Measurements from ENCODE around the gene POU5F1.
A peak's percentile ranks its signal among the peaks of the same experiment; 100 is the strongest.
"Not testable (repeated sequence)": the region's sequence is repeated elsewhere in the genome, so short reads cannot be mapped to it uniquely, and the experiment has no call there.

The POU5F1 gene

DNA sequence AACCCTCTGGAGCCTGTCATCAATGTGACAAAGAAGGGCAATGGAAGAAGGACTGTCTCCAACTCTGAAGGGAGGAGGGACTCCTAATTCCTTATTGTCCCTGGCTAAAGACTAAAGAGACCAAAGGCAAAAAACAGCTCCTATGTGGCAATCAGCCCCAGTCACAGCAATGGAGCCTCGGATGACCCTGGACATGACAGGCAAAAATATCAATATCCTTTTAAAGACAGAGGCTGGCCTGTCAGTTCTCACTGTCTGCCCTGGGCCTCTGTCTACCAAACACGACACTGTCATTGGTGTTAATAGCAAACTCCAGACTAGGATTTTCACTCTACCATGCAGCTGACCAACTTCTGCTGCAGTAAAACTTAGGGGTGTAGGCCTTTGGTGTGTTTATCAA lies 38.0 kb upstream of the POU5F1 start:
- TF ChIP-seq, protein P1, sequence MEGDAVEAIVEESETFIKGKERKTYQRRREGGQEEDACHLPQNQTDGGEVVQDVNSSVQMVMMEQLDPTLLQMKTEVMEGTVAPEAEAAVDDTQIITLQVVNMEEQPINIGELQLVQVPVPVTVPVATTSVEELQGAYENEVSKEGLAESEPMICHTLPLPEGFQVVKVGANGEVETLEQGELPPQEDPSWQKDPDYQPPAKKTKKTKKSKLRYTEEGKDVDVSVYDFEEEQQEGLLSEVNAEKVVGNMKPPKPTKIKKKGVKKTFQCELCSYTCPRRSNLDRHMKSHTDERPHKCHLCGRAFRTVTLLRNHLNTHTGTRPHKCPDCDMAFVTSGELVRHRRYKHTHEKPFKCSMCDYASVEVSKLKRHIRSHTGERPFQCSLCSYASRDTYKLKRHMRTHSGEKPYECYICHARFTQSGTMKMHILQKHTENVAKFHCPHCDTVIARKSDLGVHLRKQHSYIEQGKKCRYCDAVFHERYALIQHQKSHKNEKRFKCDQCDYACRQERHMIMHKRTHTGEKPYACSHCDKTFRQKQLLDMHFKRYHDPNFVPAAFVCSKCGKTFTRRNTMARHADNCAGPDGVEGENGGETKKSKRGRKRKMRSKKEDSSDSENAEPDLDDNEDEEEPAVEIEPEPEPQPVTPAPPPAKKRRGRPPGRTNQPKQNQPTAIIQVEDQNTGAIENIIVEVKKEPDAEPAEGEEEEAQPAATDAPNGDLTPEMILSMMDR (IDR thresholded peaks at IDR 0.05; ENCODE audit: insufficient read depth, low read depth, low read length, missing control alignments), result no peak
- no peak overlapping the region for H3K4me3 ChIP-seq (ENCODE audit: low read depth, low read length)
- no peak for DNase-seq (ENCODE audit: low read depth)

DNA sequence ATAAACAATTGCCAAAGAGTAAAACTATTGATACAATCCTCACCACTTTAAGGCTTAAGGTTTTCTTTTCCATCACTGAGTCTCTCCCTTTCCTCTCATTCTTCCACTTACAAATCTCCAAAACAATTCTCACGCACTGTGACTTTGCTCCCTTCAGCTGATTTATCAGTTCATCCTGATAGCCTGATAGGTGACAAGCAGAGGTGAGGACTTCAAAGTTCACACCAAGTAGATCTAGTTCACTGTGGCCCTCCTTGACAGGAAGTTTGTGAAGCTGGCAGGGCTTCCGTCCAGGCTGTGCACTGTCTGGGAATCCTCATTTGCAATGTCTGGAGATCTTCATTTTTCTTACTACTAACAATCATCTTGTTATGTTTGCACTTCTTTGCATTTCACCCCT lies 35.2 kb upstream of the POU5F1 start:
- DNase-seq (ENCODE audit: low read depth), result no peak
- TF ChIP-seq, protein P1 (IDR thresholded peaks at IDR 0.05; ENCODE audit: insufficient read depth, low read depth, low read length, missing control alignments), result no peak
- no peak overlapping the region for H3K4me3 ChIP-seq (ENCODE audit: low read depth, low read length)

DNA sequence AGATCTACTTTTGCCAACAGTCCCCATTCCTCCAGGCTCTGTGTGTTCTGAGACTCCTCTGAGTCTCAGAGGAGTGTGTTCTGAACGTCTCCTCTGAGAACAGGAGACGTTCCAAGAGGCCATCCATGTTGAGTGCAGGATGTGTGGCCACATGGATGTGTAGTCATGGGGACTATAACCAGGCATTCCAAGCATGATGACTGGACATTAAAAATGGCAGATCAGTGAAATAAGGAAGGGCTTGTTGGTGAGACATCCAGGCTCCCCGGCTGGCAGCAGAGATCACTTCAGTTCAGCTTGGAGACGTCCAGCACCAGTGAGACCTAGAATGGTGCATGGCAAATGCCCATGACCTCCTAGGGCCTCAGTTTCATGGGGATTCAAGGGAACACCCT lies 34.3 kb upstream of the POU5F1 start:
- peak overlapping the region; percentile 52 for H3K4me3 ChIP-seq (ENCODE audit: low read depth, low read length)
- TF ChIP-seq, protein P1 (IDR thresholded peaks at IDR 0.05; ENCODE audit: insufficient read depth, low read depth, low read length, missing control alignments), result no peak
- DNase-seq (ENCODE audit: low read depth), result no peak

DNA sequence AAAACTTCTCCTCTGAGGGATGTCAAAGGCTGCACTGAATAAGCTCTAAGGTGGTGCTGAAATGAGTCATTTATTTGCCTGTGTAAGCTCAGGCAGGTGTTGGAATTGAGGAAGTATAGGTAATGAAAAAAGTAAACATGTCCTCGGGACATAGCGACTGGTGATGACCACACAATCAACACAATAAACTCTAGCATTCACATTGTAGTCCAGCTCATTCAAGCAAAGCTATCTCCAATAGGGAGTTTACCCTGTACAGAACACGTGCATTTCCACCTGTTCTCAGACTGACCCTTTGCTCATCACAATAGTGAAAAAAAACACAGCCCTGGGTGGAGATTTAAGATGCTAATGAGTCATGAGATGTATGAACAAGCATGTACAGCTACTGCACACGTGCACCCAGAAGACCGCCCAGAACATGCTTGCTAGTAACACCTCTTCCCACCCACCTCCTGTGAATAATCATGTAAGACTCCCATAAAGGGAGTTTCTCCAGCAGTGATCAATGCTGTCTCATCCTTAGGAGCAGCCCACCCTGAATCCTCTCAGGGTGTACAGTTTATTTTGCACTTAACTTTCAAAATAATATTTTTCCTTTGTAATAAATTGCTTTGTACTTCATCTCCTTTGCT lies 33.0 kb upstream of the POU5F1 start:
- DNase-seq (ENCODE audit: low read depth), result peak; percentile 90
- peak overlapping the region; percentile 52 for H3K4me3 ChIP-seq (ENCODE audit: low read depth, low read length)

DNA sequence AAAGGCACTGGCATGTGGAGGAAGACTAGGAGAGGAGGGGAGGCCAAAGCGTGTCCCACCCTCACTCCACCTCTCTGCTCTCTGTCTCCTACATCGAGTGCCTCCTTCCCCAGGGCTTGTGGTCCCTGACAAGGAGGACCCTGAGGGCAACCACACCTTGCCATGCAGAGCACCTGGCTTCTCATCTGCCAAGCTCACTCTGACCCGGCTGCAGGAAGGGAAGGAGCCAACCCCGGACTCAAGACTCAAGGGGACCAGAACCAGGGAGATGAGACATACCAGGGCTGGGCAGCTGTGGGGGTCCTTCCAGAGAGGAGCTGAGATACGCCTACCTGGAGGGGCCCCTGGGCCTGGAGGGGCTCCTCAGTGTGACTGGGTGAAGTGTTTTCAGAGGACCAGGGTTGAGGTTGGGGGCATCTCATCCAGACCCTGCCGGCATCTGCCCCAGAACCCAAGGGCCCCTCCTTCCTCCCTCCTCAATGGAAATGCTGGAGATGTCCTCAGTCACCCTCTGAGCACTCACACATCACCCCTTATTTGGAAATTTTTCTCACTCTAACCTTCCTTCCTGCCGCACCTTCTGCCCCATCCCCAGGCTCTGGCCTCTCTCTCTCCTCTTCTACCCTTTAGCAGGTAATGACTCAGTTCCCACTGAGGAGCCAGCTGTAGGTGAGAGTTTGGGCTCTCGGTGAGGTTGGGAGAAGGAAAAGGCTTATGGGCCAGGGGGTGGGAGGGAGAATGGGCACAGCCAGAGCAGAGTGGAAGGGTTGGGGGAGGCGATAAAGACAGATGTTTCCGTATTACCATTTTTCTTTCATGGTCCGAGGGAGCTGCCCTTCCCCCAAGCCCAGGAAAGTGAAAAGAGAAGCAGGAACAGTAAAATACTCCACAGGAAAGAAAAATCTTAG lies 32.0 kb upstream of the POU5F1 start:
- TF ChIP-seq, protein P1 (IDR thresholded peaks at IDR 0.05; ENCODE audit: insufficient read depth, low read depth, low read length, missing control alignments), result no peak
- peak; percentile 49 for DNase-seq (ENCODE audit: low read depth)
- H3K4me3 ChIP-seq (ENCODE audit: low read depth, low read length), result peak overlapping the region; percentile 52

More for the DNA sequence above, 33.0 kb upstream of the POU5F1 start:
- TF ChIP-seq, protein P1 (IDR thresholded peaks at IDR 0.05; ENCODE audit: insufficient read depth, low read depth, low read length, missing control alignments), result no peak

DNA sequence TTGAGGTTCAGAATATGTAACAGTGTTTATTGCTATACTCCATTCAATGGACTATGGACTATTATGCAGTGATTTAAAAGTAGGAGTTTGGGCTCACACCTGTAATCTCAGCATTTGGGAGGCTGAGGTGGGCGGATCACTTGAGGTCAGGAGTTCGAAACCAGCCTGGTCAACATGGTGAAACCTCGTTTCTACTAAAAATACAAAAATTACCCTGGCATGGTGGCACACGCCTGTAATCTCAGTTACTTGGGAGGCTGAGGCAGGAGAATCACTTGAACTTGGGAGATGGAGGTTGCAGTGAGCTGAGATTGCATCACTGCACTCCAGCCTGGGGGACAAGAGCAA lies 28.6 kb upstream of the POU5F1 start:
- peak overlapping the region; percentile 95 for H3K4me3 ChIP-seq (ENCODE audit: low read depth, low read length)
- DNase-seq (ENCODE audit: low read depth), result not testable (repeated sequence)

DNA sequence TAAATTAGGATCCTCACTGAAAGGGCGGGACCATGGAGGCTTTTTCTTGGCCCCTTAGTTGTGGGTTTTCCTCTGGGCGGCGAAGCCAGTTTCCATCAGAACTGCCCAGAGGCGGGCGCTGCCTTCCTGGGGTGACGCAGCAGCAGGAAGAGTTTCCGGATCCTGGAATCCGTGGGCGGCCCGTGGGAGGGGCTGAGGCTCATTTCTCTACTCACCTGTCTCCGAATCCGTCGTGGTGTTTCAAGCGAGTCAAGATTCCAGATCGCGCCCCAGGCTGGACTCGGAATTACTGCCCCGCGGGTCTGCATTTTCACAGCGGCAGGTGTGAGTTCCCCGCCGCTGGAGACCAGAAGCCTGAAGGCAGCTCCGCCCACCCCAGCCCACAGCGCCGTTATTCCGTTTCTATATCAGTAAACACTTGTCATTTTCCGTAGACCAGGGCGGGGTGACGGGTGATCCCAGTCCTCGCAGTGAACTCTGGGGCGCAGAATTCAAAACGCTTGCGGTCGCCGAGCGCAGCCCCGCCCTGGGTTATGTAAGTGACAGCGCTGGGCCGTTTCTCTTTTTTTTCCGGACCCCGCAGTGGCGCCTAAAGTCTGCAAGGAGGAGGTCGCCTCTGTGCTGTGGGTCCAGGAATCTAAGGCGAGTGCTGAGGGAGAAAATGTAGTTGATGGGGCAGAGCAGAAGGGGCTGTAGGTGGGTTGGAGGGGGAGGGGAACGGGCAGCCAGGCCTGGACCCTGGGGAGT lies 27.2 kb upstream of the POU5F1 start:
- TF ChIP-seq, protein P1 (IDR thresholded peaks at IDR 0.05; ENCODE audit: insufficient read depth, low read depth, low read length, missing control alignments), result no peak
- peak; percentile 97 for DNase-seq (ENCODE audit: low read depth)
- peak overlapping the region; percentile 95 for H3K4me3 ChIP-seq (ENCODE audit: low read depth, low read length)

DNA sequence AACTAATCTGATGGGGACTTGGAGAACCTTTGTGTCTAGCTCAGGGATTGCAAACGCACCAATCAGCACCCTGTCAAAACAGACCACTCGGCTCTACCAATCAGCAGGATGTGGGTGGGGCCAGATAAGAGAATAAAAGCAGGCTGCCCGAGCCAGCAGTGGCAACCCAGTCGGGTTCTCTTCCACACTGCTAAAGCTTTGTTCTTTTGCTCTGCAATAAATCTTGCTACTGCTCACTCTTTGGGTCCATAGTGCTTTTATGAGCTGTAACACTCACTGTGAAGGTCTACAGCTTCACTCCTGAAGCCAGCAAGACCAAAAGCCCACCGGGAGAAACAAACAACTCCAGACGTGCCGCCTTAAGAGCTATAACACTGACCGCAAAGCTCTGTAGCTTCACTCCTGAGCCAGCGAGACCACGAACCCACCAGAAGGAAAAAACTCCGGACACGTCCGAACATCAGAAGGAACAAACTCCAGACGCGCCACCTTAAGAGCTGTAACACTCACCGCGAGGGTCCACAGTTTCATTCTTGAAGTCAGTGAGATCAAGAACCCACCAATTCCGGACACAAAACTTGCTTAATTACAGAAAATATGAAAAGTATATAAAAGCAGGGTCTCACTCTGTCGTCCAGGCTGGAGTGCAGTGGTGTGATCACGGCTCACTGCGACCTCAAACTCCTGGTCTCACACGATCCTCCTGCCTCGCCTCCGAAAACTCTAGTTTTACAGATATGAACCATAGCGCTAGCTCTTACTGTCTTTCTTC lies 26.0 kb upstream of the POU5F1 start:
- peak overlapping the region; percentile 50 for H3K4me3 ChIP-seq (ENCODE audit: low read depth, low read length)
- DNase-seq (ENCODE audit: low read depth), result not testable (repeated sequence)

DNA sequence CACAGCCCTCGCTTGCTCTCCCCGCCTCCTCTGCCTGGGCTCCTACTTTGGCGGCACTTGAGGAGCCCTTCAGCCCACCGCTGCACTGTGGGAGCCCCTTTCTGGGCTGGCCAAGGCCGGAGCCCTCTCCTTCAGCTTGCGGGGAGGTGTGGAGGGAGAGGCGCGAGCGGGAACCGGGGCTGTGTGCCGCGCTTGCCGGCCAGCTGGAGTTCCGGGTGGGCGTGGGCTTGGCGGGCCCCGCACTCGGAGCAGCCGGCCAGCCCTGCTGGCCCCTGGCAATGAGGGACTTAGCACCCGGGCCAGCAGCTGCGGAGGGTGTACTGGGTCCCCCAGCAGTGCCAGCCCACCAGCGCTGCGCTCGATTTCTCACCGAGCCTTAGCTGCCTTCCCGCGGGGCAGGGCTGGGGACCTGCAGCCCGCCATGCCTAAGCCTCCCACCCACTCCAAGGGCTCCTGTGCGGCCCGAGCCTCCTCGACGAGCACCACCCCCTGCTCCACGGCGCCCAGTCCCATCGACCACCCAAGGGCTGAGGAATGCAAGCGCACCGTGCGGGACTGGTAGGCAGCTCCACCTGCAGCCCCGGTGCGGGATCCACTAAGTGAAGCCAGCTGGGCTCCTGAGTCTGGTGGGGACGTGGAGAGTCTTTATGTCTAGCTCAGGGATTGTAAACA lies 25.0 kb upstream of the POU5F1 start:
- H3K4me3 ChIP-seq (ENCODE audit: low read depth, low read length); DNase-seq (ENCODE audit: low read depth): not testable (repeated sequence)
